H1 (cell line): ENCODE data around the gene SLIT3. TPM values are rescaled to one million over a fixed set of nuclear protein-coding genes. Genes with fewer than 3 reads are reported as not detected.

Source experiments
- CHD1 ChIP-seq: IDR thresholded peaks from 2 replicates; pipeline ENCODE4 v1.6.1; 2012; ENCODE audit warnings: low read depth, low read length, improper control_type of control experiment
- CREB1 ChIP-seq: IDR thresholded peaks from 2 replicates; pipeline ENCODE4 v1.6.1; 2012; ENCODE audit warnings: inconsistent platforms
- FOSL1 ChIP-seq: IDR thresholded peaks from 2 replicates; pipeline ENCODE4 v1.6.1; 2011; ENCODE audit warnings: mild to moderate bottlenecking, low read depth, low read length, moderate library complexity; ENCODE audit not compliant: insufficient read depth
- RXRA ChIP-seq: IDR thresholded peaks from 2 replicates; pipeline ENCODE4 v1.6.1; 2011; ENCODE audit warnings: low read depth, mild to moderate bottlenecking, low read length, moderate library complexity; ENCODE audit not compliant: insufficient read depth
- polyA plus RNA-seq, 7 experiments: library from polyadenylated mRNA; depleted of rRNA in 3 of 7; stranded (reverse) in 5 of 7; unstranded in 2 of 7; fragments of >200 nt in 5 of 7; fragments of 200-250 nt in 2 of 7; gene quantifications; 1 replicate in 5 of 7; 2 replicates in 1 of 7; 4 replicates in 1 of 7; pipeline versions ENCODE4 v1.2.1 to v1.2.3, GENCODE V29; 2011 to 2013; ENCODE audit warnings: missing spikeins in 2 of 7, mixed read lengths in 2 of 7
- total RNA-seq: library from RNA; stranded (reverse); fragmentation: NEBNext Ultra II Directional; extraction: Animal tissue kit (Norgen Biotek cat#: 25700); gene quantifications from 2 replicates; pipeline ENCODE4 v1.2.1, GENCODE V29; 2021

SLIT3 gene
- total and polyA plus RNA-seq, 2 of the 8 experiments (the other 6 are each of a cell fraction or from before 2014, with no cell fraction given), result 1.1 to 1.2 TPM

GRCh38 chr5:168655316-168655715, 645.6 kb downstream of the SLIT3 start (continued):
- TF ChIP-seq CHD1 (no peak), RXRA (no peak), FOSL1 (no peak), CREB1 (no peak)
- TF ChIP-seq, all 59 proteins: peak for 0
